GM23338 (cell line): ENCODE measurements around the gene TEX44. TPM values are rescaled to one million over a fixed set of nuclear protein-coding genes. Genes with fewer than 3 reads are reported as not detected.

Experiments
- ATAC-seq: fragments of 200-7000 bp; cut with Tn5 transposase; 3 replicates; pipeline ENCODE4 v1.9.1; 2020
- DNase-seq: peaks from one replicate; pipeline ENCODE4 v3.0.0-alpha.2; 2015; ENCODE audit warnings: low spot score
- H2AFZ ChIP-seq: fragments of 200-600 bp; sonication (generic); 2 replicates; pipeline ENCODE4 v1.8.0; 2016; ENCODE audit warnings: antibody characterized with exemption, mild to moderate bottlenecking, moderate library complexity
- H3F3A ChIP-seq: fragments of 200-600 bp; sonication (generic); replicated peaks from 2 replicates; pipeline ENCODE4 v1.8.0; 2017; ENCODE audit warnings: antibody characterized with exemption, mixed run types, low read depth
- H3K27ac ChIP-seq: fragments of 200-600 bp; sonication (generic); 2 replicates; pipeline ENCODE4 v1.6.1; 2016; ENCODE audit warnings: low read depth
- H3K27me3 ChIP-seq: fragments of 200-600 bp; sonication (generic); 2 replicates; pipeline ENCODE4 v1.8.0; 2016; ENCODE audit warnings: mild to moderate bottlenecking, mixed run types, moderate library complexity; ENCODE audit not compliant: insufficient read depth
- H3K36me3 ChIP-seq: fragments of 200-600 bp; sonication (generic); 2 replicates; pipeline ENCODE4 v1.8.0; 2016; ENCODE audit warnings: mild to moderate bottlenecking; ENCODE audit not compliant: insufficient read depth
- H3K4me1 ChIP-seq: fragments of 200-600 bp; sonication (generic); 2 replicates; pipeline ENCODE4 v1.8.0; 2016; ENCODE audit warnings: mild to moderate bottlenecking, moderate library complexity; ENCODE audit not compliant: insufficient read depth
- H3K4me2 ChIP-seq: fragments of 200-600 bp; sonication (generic); 2 replicates; pipeline ENCODE4 v1.7.1; 2017; ENCODE audit warnings: mixed run types
- H3K4me3 ChIP-seq: fragments of 200-600 bp; sonication (generic); 2 replicates; pipeline ENCODE4 v1.6.1; 2016; ENCODE audit warnings: mixed run types
- H3K79me2 ChIP-seq: fragments of 200-600 bp; sonication (generic); replicated peaks from 2 replicates; pipeline ENCODE4 v1.8.0; 2017; ENCODE audit warnings: mild to moderate bottlenecking; ENCODE audit not compliant: insufficient read depth
- H3K9me2 ChIP-seq: fragments of 200-600 bp; sonication (generic); 2 replicates; pipeline ENCODE4 v1.8.0; 2017; ENCODE audit not compliant: insufficient read depth
- H4K20me1 ChIP-seq: fragments of 200-600 bp; sonication (generic); replicated peaks from 2 replicates; pipeline ENCODE4 v1.8.0; 2017; ENCODE audit warnings: mild to moderate bottlenecking; ENCODE audit not compliant: insufficient read depth
- H3K27ac Mint-ChIP-seq: 2 replicates; pipeline ENCODE4 v1.8.0; 2020; ENCODE audit warnings: inconsistent platforms, mild to moderate bottlenecking, moderate library complexity, mixed read lengths
- H3K27me3 Mint-ChIP-seq: 3 replicates; pipeline ENCODE4 v1.8.0; 2022; ENCODE audit warnings: low read depth, mild to moderate bottlenecking, moderate library complexity, mixed read lengths, inconsistent platforms; ENCODE audit not compliant: insufficient read depth, poor library complexity
- H3K36me3 Mint-ChIP-seq: 3 replicates; pipeline ENCODE4 v1.8.0; 2021; ENCODE audit warnings: low read depth, mild to moderate bottlenecking, inconsistent platforms, moderate library complexity, mixed read lengths
- H3K4me1 Mint-ChIP-seq: 3 replicates; pipeline ENCODE4 v1.8.0; 2020; ENCODE audit warnings: mild to moderate bottlenecking, inconsistent platforms, mixed read lengths
- H3K4me3 Mint-ChIP-seq: 3 replicates; pipeline ENCODE4 v1.8.0; 2021; ENCODE audit warnings: moderate library complexity, mild to moderate bottlenecking, inconsistent platforms, mixed read lengths
- H3K9me3 Mint-ChIP-seq: 3 replicates; pipeline ENCODE4 v1.8.0; 2020; ENCODE audit warnings: moderate library complexity, mild to moderate bottlenecking, inconsistent platforms, mixed read lengths
- CREB1 ChIP-seq: fragments of 250-450 bp; sonication (Bioruptor Pico); IDR thresholded peaks from 2 replicates; pipeline ENCODE4 v1.5.0; 2020; ENCODE audit warnings: low read depth, mild to moderate bottlenecking, moderate library complexity
- CTCF ChIP-seq, 2 experiments: fragments of 200-600 bp in 1 of 2; sonication (generic) in 1 of 2; conservative IDR thresholded peaks; 2 replicates each; pipeline versions ENCODE4 v1.5.1 to v1.6.1; 2016 to 2017; ENCODE audit warnings: antibody characterized with exemption in 2 of 2, low read depth in 2 of 2, mild to moderate bottlenecking in 2 of 2, moderate library complexity in 1 of 2
- ETS1 ChIP-seq: IDR thresholded peaks from 2 replicates; pipeline ENCODE4 v1.6.1; 2016; ENCODE audit warnings: antibody characterized with exemption
- EZH2 ChIP-seq: fragments of 200-600 bp; sonication (generic); IDR thresholded peaks from one replicate; pipeline ENCODE4 v1.8.0; 2017; ENCODE audit warnings: antibody characterized with exemption, mild to moderate bottlenecking, low read depth; ENCODE audit not compliant: unreplicated experiment
- EZH2phosphoT487 ChIP-seq: fragments of 200-600 bp; sonication (generic); IDR thresholded peaks from one replicate; pipeline ENCODE4 v1.8.1; 2018; ENCODE audit warnings: antibody characterized with exemption; ENCODE audit not compliant: unreplicated experiment
- JUNB ChIP-seq: IDR thresholded peaks from one replicate; pipeline ENCODE4 v1.6.1; 2016; ENCODE audit warnings: antibody characterized with exemption; ENCODE audit not compliant: unreplicated experiment
- NANOG ChIP-seq: IDR thresholded peaks from 2 replicates; pipeline ENCODE4 v1.6.1; 2016; ENCODE audit warnings: antibody characterized with exemption, borderline replicate concordance
- POLR2AphosphoS5 ChIP-seq: IDR thresholded peaks from 2 replicates; pipeline ENCODE4 v1.6.1; 2016; ENCODE audit warnings: antibody characterized with exemption, low read depth
- REST ChIP-seq: IDR thresholded peaks from one replicate; pipeline ENCODE4 v1.6.1; 2018; ENCODE audit warnings: antibody characterized with exemption; ENCODE audit not compliant: unreplicated experiment
- STAT1 ChIP-seq: IDR thresholded peaks from one replicate; pipeline ENCODE4 v1.6.1; 2016; ENCODE audit warnings: antibody characterized with exemption; ENCODE audit not compliant: unreplicated experiment
- ZNF114 ChIP-seq: fragments of 250-450 bp; sonication (Bioruptor Pico); IDR thresholded peaks from 2 replicates; pipeline ENCODE4 v1.5.0; 2020; ENCODE audit warnings: mild to moderate bottlenecking, moderate library complexity
- ZNF331 ChIP-seq: fragments of 250-450 bp; sonication (Bioruptor Pico); IDR thresholded peaks from 2 replicates; pipeline ENCODE4 v1.5.0; 2020; ENCODE audit warnings: low read depth, mild to moderate bottlenecking, moderate library complexity
- ZNF462 ChIP-seq: fragments of 250-450 bp; sonication (Bioruptor Pico); IDR thresholded peaks from 2 replicates; pipeline ENCODE4 v1.5.0; 2020; ENCODE audit warnings: mild to moderate bottlenecking, moderate library complexity
- polyA plus RNA-seq: library from polyadenylated mRNA; unstranded; fragments of >200 nt; fragmentation: Nextera tagmentation; extraction: Ambion mirVana; gene quantifications from 2 replicates; pipeline ENCODE4 v1.2.1, GENCODE V29; 2016
- total RNA-seq: library from RNA; depleted of rRNA; stranded (reverse); fragments of >200 nt; shearing (Covaris generic); gene quantifications from 2 replicates; pipeline ENCODE4 v1.2.3, GENCODE V29; 2014

Gene TEX44
- total and polyA plus RNA-seq, 2 experiments from 2014 or later = not detected

GRCh38 chr2:231632559-231633142, 40.0 kb downstream of the TEX44 start:
- no peaks in the 10 kb centered on the region for H3K36me3 ChIP-seq
- Mint-ChIP-seq H3K4me3 (no peak overlapping the region), H3K36me3 (no peaks in the 10 kb centered on the region), H3K4me1 (peaks cover 5% of the 10 kb centered on the region; the same call in 2 of the 3 replicates), H3K27me3 (peaks cover 6% of the 10 kb centered on the region), H3K9me3 (peaks cover 6% of the 10 kb centered on the region), H3K27ac (no peak overlapping the region)
- TF ChIP-seq EZH2 (no peak), POLR2AphosphoS5 (no peak), CREB1 (no peak), REST (no peak), ZNF462 (CRISPR knock-in tag) (no peak), CTCF (conservative IDR thresholded peaks at IDR 0.05; ENCODE audit: low read depth in 2 of 2) (no peak), EZH2phosphoT487 (no peak), JUNB (no peak), ETS1 (no peak), ZNF114 (CRISPR knock-in tag) (no peak), STAT1 (no peak), NANOG (no peak), ZNF331 (no peak)
- H3K4me3 ChIP-seq = no peak overlapping the region
- H3K4me2 ChIP-seq = no peak overlapping the region
- no peaks in the 10 kb centered on the region for H3K27me3 ChIP-seq
- ATAC-seq = no peak
- no peaks in the 10 kb centered on the region for H3K4me1 ChIP-seq
- H2AFZ ChIP-seq = peak overlapping the region; percentile 59; the same call in 1 of the 2 replicates
- H4K20me1 ChIP-seq = no peaks in the 10 kb centered on the region
- DNase-seq = no peak
- peaks cover 2% of the 10 kb centered on the region; the same call in 1 of the 2 replicates for H3F3A ChIP-seq
- no peaks in the 10 kb centered on the region for H3K79me2 ChIP-seq
- H3K9me2 ChIP-seq = no peaks in the 10 kb centered on the region
- H3K27ac ChIP-seq = no peak overlapping the region
